ENCODE data around the gene GARIN5A.
A peak's percentile ranks its signal among the peaks of the same experiment; 100 is the strongest.
"Not testable (repeated sequence)": the region's sequence is repeated elsewhere in the genome, so short reads cannot be mapped to it uniquely, and the experiment has no call there.

GARIN5A gene

GRCh38 chr19:50465986-50466705, 10.5 kb downstream of the GARIN5A start:
- peak in 2 of 56 donors; percentile 18 to 19 for DNase-seq

DNA sequence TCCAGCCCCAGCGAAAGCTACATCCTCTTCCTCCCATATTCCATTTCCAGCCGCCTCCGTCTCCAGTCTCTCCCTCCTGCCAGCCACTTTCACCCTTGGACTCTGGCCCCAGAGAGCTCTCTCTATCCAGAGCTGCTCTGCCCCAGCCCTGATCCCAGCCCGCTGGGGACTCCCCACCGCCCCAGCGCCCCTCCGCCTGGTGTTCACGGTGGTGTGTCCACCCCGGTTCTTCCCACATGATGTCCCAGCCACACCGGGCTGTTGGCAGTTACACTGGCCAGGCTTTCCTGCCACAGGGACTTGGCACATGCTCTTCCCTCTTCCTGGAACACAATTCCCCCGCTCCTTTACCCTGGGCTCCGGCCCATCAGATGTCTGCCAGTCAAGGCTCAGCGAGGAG, 11.6 kb downstream of the GARIN5A start:
- DNase-seq: no peak

DNA sequence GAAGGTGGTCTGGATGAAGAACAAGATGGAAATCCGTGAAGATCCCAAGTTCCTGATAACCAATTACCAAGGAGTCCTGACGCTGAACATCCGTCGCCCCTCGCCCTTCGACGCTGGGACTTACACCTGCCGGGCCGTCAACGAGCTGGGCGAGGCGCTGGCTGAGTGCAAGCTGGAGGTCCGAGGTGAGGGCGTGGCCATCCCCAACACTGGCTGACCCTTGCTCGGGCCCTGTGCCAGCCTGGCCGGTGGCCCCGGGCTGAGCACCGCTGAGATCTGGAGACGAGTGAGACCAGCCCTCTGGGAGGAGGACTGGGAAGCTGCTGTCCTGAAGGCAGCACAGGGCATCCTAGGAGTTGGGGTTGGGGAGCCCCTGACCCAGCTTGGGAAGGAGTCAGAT, 12.3 kb downstream of the GARIN5A start:
- DNase-seq: no peak

- no peak for DNase-seq
These were observed 13.7 kb downstream of the GARIN5A start for GRCh38 chr19:50462970-50463369.

- peak in 37 of 56 donors; percentile 1 to 66 (median 17) for DNase-seq
These were observed 15.4 kb downstream of the GARIN5A start for GRCh38 chr19:50461066-50461875.

GRCh38 chr19:50460161-50460765, 16.4 kb downstream of the GARIN5A start:
- no peak for DNase-seq

DNA sequence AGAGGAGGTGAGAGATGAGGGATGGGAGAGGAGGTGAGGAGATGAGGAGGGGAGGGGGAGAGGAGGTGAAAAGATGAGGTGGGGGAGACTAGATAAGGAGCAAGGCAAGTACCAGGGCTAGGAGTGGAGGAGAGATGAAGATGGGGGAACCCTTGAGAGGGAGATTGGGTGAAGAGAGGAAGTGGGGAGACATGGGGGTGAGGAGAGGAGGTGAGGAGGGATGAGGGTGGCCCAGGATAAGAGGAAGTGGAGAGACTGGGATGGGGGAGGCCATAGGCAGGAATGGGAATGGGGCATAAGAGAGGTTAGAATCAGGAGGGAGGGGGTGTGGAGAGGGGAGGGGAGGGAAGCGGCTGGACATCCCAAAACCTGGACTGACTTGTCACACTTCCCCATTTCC, 17.0 kb downstream of the GARIN5A start:
- DNase-seq: no peak

DNA sequence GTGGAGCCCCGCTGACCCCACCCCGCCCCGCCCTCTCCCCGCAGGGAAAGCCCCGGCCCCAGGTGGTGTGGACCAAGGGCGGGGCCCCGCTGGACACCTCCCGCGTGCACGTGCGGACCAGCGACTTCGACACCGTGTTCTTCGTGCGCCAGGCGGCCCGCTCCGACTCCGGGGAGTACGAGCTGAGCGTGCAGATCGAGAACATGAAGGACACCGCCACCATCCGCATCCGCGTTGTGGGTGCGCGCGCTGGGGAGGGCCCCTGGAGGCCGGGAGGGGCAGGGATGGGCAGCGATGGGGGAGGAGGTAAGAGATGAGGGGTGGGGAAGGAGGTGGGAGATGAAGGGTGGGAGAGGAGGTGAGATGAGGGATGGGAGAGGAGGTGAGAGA, 17.6 kb downstream of the GARIN5A start:
- DNase-seq: no peak

- DNase-seq: no peak
These were observed 18.1 kb downstream of the GARIN5A start for GRCh38 chr19:50458396-50459066.

GRCh38 chr19:50457300-50457699, 19.3 kb downstream of the GARIN5A start:
- no peak for DNase-seq

DNA sequence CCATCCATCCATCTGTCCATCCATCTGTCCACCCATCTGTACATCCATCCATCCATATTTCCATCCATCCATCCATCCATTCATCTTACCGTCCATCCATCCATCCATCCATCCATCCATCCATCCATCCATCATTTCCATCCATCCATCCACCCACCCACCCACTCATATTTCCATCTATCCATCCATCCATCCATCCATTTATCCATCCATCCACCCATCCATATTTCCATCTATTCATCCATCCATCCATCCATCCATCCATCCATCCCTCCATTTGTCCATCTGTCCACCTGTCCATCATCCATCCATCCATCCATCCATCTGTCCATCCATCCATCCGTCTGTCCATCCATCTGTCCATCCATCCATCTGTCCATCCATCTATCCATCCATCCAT, 20.7 kb downstream of the GARIN5A start:
- no peak for DNase-seq

DNA sequence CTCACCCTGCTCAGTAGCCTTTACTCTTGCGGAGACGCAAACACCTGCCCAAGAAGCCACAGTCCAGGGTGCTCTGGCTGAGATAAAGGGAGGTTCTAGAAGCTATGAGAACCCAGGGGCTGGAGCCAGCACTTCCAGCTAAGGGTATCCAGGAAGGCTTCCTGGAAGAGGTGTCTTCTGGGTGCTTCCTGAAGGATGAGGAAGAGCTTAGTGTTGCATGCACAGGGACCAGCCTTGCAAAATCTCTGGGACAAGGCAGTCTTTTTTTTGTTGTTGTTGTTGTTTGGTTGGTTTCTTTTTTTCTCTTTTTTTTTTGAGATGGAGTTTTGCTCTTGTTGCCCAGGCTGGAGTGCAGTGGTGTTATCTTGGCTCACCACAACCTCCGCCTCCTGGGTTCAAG, 23.4 kb downstream of the GARIN5A start:
- DNase-seq: no peak

DNA sequence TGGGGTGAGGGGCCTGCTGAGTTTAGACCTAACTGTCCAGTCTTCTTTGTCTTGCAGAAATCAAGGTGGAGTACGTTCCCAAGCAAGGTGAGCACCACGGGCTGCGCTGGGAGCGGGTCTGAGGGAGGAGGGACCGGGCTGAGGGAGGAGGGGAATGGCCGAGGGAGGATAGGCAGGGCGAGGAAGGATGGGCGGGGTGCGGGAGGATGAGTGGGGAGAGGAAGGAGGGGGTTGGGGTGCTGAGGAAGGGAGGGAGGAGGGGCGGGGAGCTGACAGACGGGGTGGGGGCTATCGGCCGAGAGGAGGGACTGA, 25.5 kb downstream of the GARIN5A start:
- DNase-seq: no peak

DNA sequence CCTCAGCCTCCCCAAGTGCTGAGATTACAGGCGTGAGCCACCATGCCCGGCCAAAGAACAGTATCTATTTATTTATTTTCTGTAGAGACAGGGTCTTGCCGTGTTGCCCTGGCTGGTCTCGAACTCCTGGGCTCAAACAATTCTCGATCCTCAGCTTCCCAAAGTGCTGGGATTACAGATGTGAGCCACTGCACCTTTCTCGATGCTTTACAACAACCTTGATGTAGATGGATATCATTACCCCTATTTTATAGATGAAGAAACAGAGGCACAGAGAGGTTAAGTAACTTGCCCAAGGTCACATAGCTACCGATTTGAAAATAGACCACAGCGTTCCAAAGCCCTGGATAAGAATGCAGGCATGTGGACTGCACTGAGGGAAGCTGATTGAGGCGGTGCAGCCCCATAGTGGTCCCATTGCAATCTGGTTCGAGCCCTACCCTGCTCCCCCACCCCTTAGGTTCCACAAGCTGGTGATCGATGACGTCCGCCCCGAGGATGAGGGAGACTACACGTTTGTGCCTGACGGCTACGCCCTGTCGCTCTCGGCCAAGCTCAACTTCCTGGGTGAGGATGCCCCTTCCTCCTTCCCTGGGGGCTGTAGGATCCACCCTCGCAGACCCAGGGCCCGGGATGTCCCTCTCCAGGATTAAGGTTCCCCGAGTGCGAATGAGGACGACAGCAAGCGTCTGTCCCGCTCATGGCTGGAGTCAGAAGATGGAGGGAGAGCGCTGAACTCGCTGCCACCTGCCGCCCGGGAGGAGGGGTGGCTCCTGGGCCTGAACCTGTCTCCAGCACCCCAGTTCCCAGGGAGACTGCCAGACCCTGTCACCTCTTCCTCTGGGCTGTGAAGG, 26.1 kb downstream of the GARIN5A start:
- no peak for DNase-seq

DNA sequence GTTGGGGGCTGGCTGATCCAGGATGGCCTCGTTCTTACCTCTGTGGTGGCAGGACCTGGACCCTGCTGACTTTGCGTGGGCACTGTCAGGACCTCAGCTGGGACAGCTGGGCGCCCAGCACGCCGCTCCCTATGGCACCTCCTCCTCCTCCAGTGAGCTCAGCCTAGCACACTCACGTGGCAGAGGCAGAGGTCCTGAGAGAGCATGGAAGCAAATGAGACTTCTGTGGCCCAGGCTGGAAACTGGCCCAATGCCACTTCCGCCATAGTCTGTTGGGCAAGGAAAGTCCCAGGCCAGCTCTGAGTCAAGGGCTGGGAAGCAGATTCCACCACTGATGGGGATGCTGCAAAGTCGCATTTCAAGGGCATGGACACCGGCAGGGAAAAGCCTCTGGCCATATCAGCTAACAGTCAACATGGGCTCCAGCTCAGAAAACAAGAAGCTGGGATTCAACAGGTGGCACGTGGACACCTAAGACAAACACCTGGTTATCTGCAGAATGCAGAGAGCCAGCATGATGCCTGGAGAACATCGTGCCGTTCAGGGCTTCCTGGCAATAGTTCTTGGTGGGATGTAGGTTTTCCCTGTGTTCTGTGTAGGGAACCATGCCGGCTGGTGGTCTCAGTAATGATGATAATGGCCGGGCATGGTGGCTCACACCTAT, 27.3 kb downstream of the GARIN5A start:
- DNase-seq: no peak

DNA sequence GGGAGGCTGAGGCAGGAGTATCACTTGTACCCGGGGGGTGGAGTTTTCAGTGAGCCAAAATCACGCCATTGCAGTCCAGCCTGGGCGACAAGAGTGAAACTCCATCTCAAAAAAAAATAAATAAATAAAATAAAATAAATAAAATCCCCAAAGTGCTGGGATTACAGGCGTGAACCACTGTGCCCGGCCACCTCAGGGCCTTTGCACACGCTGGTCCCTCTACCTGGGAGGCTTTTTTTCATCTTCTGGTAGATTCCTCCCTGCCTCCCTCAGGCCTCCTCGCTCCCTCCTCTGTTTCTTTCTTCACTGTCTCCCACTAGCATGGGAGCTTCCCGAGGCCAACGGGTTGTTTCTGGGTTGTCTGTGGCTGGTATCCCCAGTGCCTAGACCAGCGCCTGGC, 28.9 kb downstream of the GARIN5A start:
- DNase-seq: no peak

GRCh38 chr19:50447053-50447452, 29.6 kb downstream of the GARIN5A start:
- DNase-seq: no peak

DNA sequence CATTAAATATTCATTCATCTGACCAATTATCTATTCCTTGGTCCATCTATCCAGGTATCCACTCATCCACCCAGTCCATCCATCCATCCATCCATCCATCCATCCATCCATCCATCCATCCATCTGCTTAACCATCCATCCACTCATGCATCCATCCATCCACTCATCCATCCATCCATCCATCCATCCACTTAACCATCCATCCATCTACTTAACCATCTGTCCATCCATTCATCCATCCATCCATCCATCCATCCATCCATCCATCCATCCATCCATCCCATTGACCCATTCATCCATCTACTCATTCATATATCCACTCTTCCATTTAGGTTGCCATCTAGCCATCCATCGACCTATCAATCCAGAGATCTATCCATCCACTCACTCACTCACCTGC, 32.6 kb downstream of the GARIN5A start:
- DNase-seq: no peak

- DNase-seq: not testable (repeated sequence)
These were observed 37.5 kb downstream of the GARIN5A start for GRCh38 chr19:50439130-50439529.

DNA sequence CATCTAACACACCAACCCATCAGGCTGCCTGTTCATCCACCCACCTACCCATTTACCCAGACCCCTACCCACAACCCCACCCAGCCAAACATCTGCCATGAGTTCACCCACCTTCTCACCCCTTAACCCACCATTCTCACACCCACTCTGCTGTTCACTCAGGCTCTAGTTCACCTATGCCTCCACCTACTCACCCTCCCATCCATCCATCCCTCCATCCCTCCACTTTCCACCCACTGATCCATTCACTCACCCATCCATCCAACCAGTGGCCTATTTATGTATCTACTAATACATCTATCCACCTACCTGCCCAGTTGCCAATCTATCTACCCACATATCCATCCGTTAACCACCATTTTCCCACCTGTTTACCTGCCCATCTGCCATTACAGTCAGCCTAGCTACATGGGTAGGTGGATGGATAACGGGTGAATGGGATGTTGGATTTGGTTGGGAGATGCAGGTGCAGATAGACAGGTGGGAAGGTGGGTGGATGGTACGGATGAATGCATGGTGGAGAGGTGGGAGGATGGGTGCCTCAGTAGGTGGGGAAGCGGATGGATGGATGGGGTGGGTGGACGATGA, 38.7 kb downstream of the GARIN5A start:
- DNase-seq: no peak
